Large intestine (tissue), 3 donors: ENCODE results near the gene SLC5A10. TPM values are rescaled to one million over a fixed set of nuclear protein-coding genes. Genes with fewer than 3 reads are reported as not detected.
"Not testable (repeated sequence)": the region's sequence is repeated elsewhere in the genome, so short reads cannot be mapped to it uniquely, and the experiment has no call there.

ENCODE experiments used
- DNase-seq, 2 donors: peaks; one replicate each; pipeline versions ENCODE4 v3.0.0 to v3.0.0-alpha.2; 2013
- H3K27ac ChIP-seq: one replicate; pipeline ENCODE4 v1.5.1; 2013; ENCODE audit warnings: low read length
- H3K27me3 ChIP-seq: 2 replicates; pipeline ENCODE4 v1.6.1; 2013; ENCODE audit warnings: low read length; ENCODE audit not compliant: control insufficient read depth, insufficient read depth
- H3K36me3 ChIP-seq: 2 replicates; pipeline ENCODE4 v1.6.1; 2013; ENCODE audit warnings: low read length; ENCODE audit not compliant: control insufficient read depth, insufficient read depth
- H3K4me1 ChIP-seq: one replicate; pipeline ENCODE4 v1.6.1; 2013; ENCODE audit warnings: low read length; ENCODE audit not compliant: control insufficient read depth, insufficient read depth
- H3K4me3 ChIP-seq: one replicate; pipeline ENCODE4 v1.5.1; 2013; ENCODE audit warnings: low read length
- H3K9me3 ChIP-seq: one replicate; pipeline ENCODE4 v1.6.1; 2013; ENCODE audit warnings: mild to moderate bottlenecking, low read depth, low read length, moderate library complexity; ENCODE audit not compliant: control insufficient read depth
- WGBS: methylation state at CpG from one replicate; pipeline ENCODE4 v1.1.5; 2013; ENCODE audit warnings: low lambda C conversion rate; ENCODE audit not compliant: insufficient coverage; 5-methylcytosine and 5-hydroxymethylcytosine counted together
- polyA plus RNA-seq: library from polyadenylated mRNA; unstranded; fragments of 120-200 nt; gene quantifications from one replicate; pipeline ENCODE4 v1.2.1, GENCODE V29; 2013

Gene SLC5A10
- polyA plus RNA-seq, 1 donor = 0.30 TPM

GRCh38 chr17:19019041-19019941, 67.3 kb downstream of the SLC5A10 start:
- Histone ChIP-seq H3K4me3 (no peak overlapping the region), H3K27ac (no peak overlapping the region), H3K36me3 (no peaks in the 10 kb centered on the region), H3K4me1 (no peaks in the 10 kb centered on the region), H3K9me3 (no peaks in the 10 kb centered on the region), H3K27me3 (no peaks in the 10 kb centered on the region)
- DNase-seq = no peak
- WGBS = no CpG with 5 or more reads among the region's 27 CpGs

- no peaks in the 10 kb centered on the region for H3K27me3 ChIP-seq
- no peaks in the 10 kb centered on the region for H3K4me1 ChIP-seq
- WGBS = no CpG with 5 or more reads among the region's 3 CpGs
- no peaks in the 10 kb centered on the region for H3K36me3 ChIP-seq
- DNase-seq = no peak
- H3K4me3 ChIP-seq = no peak overlapping the region
- H3K27ac ChIP-seq = no peak overlapping the region
- no peaks in the 10 kb centered on the region for H3K9me3 ChIP-seq
Observed at GRCh38 chr17:19020016-19020415, 68.1 kb downstream of the SLC5A10 start.

- not testable (repeated sequence) for H3K27me3 ChIP-seq, H3K36me3 ChIP-seq, H3K9me3 ChIP-seq, DNase-seq, H3K4me1 ChIP-seq, H3K4me3 ChIP-seq, H3K27ac ChIP-seq
- WGBS = no CpG with 5 or more reads among the region's 7 CpGs
Observed at GRCh38 chr17:19021011-19021621, 69.2 kb downstream of the SLC5A10 start.

GRCh38 chr17:19021622-19022083, 69.7 kb downstream of the SLC5A10 start:
- Histone ChIP-seq H3K9me3 (no peaks in the 10 kb centered on the region), H3K36me3 (no peaks in the 10 kb centered on the region), H3K27ac (no peak overlapping the region), H3K4me1 (no peaks in the 10 kb centered on the region), H3K4me3 (no peak overlapping the region), H3K27me3 (no peaks in the 10 kb centered on the region)
- WGBS = no CpG with 5 or more reads among the region's 24 CpGs
- no peak for DNase-seq

- H3K4me1 ChIP-seq = no peaks in the 10 kb centered on the region
- no peak for DNase-seq
- H3K27ac ChIP-seq = no peak overlapping the region
- H3K27me3 ChIP-seq = no peaks in the 10 kb centered on the region
- H3K4me3 ChIP-seq = no peak overlapping the region
- H3K9me3 ChIP-seq = no peaks in the 10 kb centered on the region
- no peaks in the 10 kb centered on the region for H3K36me3 ChIP-seq
- no CpG with 5 or more reads among the region's 5 CpGs for WGBS
Observed at GRCh38 chr17:19022128-19022527, 70.2 kb downstream of the SLC5A10 start.

GRCh38 chr17:19022747-19023146, 70.8 kb downstream of the SLC5A10 start:
- no peaks in the 10 kb centered on the region for H3K36me3 ChIP-seq
- H3K4me3 ChIP-seq = no peak overlapping the region
- H3K4me1 ChIP-seq = no peaks in the 10 kb centered on the region
- H3K9me3 ChIP-seq = no peaks in the 10 kb centered on the region
- no peak overlapping the region for H3K27ac ChIP-seq
- WGBS = no CpG with 5 or more reads among the region's 6 CpGs
- no peaks in the 10 kb centered on the region for H3K27me3 ChIP-seq
- DNase-seq = no peak

GRCh38 chr17:19023209-19023999, 71.4 kb downstream of the SLC5A10 start:
- Histone ChIP-seq H3K9me3 (no peaks in the 10 kb centered on the region), H3K4me1 (no peaks in the 10 kb centered on the region)
- no CpG with 5 or more reads among the region's 9 CpGs for WGBS

GRCh38 chr17:19024101-19025078, 72.4 kb downstream of the SLC5A10 start:
- Histone ChIP-seq H3K27me3 (no peaks in the 10 kb centered on the region), H3K27ac (no peak overlapping the region), H3K36me3 (no peaks in the 10 kb centered on the region), H3K4me3 (no peak overlapping the region), H3K4me1 (no peaks in the 10 kb centered on the region), H3K9me3 (no peaks in the 10 kb centered on the region)
- DNase-seq = no peak
- 100% methylated on average over 1 of the region's 22 CpGs for WGBS

More at GRCh38 chr17:19023209-19023999, 71.4 kb downstream of the SLC5A10 start:
- H3K27ac ChIP-seq = no peak overlapping the region
- no peaks in the 10 kb centered on the region for H3K36me3 ChIP-seq
- H3K27me3 ChIP-seq = no peaks in the 10 kb centered on the region
- no peak for DNase-seq
- H3K4me3 ChIP-seq = no peak overlapping the region

GRCh38 chr17:19028671-19029070, 76.7 kb downstream of the SLC5A10 start:
- not testable (repeated sequence) for H3K4me1 ChIP-seq, H3K4me3 ChIP-seq, H3K9me3 ChIP-seq, DNase-seq, H3K27ac ChIP-seq, H3K27me3 ChIP-seq, H3K36me3 ChIP-seq
- WGBS = no CpG with 5 or more reads among the region's 11 CpGs
